HG03469 (cell line): ENCODE data around the gene DOHH.

Source experiments
- ATAC-seq: cut with Tn5 transposase; IDR thresholded peaks from one replicate; pipeline ENCODE4 v1.9.1; 2021; ENCODE audit warnings: mild to moderate bottlenecking, moderate library complexity, moderate number of reproducible peaks; ENCODE audit not compliant: unreplicated experiment

The DOHH gene

DNA sequence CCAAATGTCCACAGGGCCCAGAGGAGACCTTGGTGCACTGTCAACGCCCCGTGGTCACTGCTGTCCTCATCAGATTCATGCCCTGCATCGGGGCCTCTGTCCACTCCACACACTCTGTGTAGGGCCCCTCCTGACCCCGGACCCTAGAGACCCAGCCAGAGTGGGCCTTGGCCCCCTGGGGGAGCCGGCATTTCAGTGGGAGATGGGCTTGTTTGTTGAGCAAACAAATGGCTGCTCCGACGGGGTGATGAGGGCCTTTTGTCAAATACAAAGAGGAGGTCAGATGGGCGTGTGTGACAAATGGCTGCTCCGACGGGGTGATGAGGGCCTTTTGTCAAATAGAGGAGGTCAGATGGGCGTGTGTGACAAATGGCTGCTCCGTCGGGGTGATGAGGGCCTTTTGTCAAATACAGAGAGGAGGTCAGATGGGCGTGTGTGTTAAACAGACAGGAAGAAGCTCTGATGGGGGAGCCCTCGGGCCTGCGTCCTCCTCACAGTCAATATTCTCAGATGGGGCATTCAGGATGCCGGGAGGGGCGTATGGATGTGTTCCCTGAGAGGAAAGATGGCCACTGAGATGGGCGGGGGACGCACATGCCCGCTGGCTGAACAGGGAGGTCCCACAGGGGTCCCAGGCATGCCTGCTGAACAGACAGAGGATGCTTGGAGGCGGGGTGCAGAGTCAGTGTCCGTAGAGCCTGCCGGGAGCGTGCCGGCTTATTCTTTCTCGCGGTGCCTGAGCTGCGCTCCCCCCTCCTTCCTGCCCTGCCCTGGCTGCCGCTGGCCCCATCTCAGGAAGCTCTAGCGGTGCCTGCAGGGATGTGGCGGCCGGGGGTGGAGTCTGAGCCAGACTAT is 56.4 kb downstream of the DOHH start:
- no peak for ATAC-seq

DNA sequence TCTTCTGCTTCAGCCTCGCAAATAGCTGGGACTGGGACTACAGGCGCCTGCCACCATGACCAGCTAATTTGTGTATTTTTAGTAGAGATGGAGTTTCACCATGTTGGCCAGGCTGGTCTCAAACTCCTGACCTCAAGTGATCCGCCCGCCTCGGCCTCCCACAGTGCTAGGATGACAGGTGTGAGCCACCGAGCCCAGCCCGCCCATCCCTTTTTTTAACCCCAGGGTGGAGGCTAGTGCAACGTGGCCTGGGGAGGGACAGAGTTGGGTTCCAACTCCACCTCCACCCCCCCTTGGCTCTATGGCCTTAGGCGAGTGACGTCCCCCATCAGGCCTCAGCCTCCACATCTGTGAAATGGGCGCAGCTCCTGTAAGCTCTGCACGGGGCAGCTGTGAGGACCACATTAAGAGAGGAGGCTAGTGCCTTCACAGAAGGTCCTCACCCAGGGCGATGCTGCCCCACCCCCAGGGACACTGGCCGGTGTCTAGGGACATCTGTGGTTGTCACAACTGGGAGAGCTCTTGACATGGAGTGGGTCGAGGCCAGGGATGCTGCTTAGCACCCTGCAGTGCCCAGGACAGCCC is 57.9 kb downstream of the DOHH start:
- no peak for ATAC-seq

DNA sequence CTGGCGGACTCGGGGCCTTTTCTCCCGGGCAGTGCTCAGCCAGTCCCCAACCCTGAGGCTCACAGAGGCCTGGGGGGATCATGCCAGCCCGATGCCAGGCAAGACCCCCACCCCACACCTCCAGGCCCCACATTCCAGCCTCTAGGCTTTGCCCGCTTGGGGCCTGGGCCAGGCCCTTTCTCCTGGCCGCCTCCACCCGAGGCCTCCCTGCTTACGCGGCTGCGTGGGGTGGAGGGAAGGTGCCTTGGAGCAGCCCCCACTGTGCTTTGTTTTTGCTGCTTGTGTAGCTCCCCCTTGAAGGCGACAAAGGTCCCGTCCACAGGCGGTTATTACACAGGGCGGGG is 58.5 kb downstream of the DOHH start:
- no peak for ATAC-seq

DNA sequence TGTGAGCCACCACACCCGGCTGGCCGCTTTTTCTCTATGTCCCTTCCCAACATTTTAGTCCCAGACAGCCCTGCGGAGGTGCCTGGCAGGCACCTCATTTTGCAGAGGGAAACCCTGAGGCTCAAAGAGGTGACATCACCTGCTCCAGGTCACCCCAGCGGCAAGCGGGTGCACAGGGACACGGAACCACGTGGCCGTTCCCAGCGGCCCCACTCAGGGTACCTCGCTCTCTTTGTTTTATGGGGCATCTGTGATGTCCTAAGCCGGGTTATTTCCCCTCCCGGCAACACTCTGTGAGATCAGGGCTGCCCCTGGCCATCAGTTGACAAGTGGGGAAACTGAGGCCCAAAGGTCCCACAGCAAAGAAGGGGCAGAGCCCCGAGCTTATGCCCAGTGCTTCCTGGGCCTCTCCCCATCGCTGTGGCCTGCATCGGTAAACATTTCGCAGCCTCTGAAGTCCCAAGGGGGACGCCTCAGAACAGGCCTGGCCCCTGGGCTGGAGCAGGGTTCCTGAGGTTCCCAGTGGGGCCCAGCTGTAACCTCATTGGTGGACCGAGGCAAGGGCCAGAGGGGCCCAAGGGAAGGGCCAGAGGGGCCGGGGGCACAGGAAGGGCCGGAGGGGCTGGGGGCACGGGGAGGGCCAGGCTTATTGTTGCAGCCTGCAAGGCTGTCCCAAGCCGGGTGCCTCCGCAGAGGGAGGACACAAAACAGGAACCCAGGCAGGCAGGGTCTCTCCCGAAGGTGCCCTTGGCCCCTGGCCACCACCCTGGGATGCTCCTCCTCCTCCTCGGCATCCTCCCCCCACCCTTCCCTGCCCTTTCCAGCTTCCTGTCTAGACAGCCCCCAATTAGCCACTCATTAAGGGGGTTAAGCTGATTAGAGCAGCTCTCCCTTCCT is 59.1 kb downstream of the DOHH start:
- ATAC-seq: no peak
